Inferior parietal cortex (tissue), 1 donor: ENCODE measurements around the gene EEF1E1.

Experiments
- DNase-seq: peaks from one replicate; pipeline ENCODE4 v3.0.0-alpha.2; 2016; ENCODE audit errors: extremely low spot score

EEF1E1 gene

GRCh38 chr6:8102122-8102958 is at the start of gene EEF1E1:
TSS of gene EEF1E1 (minus strand) at chr6:8102548. CDS start at chr6:8102521, 27 bp downstream.
- DNase-seq = peak; percentile 94

- no peak for DNase-seq
Measured at GRCh38 chr6:8149350-8149749, 47.0 kb upstream of the EEF1E1 start.

- no peak for DNase-seq
Measured at GRCh38 chr6:8143945-8144344, 41.6 kb upstream of the EEF1E1 start.

GRCh38 chr6:8139451-8139850 is 37.1 kb upstream of the EEF1E1 start:
- DNase-seq = no peak

- DNase-seq = no peak
Measured at GRCh38 chr6:8137529-8137939, 35.2 kb upstream of the EEF1E1 start.

- DNase-seq = no peak
Measured at GRCh38 chr6:8135276-8135675, 32.9 kb upstream of the EEF1E1 start.

- no peak for DNase-seq
Measured at GRCh38 chr6:8132130-8132529, 29.8 kb upstream of the EEF1E1 start.

GRCh38 chr6:8131265-8131897 is 29.0 kb upstream of the EEF1E1 start:
- DNase-seq = peak; percentile 86

GRCh38 chr6:8130399-8130798 is 28.1 kb upstream of the EEF1E1 start:
- no peak for DNase-seq

GRCh38 chr6:8123236-8123635 is 20.9 kb upstream of the EEF1E1 start:
- DNase-seq = no peak

- DNase-seq = no peak
Measured at GRCh38 chr6:8114956-8115355, 12.6 kb upstream of the EEF1E1 start.

GRCh38 chr6:8113131-8113654 is 10.8 kb upstream of the EEF1E1 start:
- DNase-seq = no peak

GRCh38 chr6:8110725-8111124 is 8.4 kb upstream of the EEF1E1 start:
- no peak for DNase-seq

GRCh38 chr6:8110117-8110721 is 7.9 kb upstream of the EEF1E1 start:
- no peak for DNase-seq

GRCh38 chr6:8108759-8109539 is 6.6 kb upstream of the EEF1E1 start:
- no peak for DNase-seq

- DNase-seq = no peak
Measured at GRCh38 chr6:8108031-8108660, 5.8 kb upstream of the EEF1E1 start.

GRCh38 chr6:8105791-8106190 is 3.4 kb upstream of the EEF1E1 start:
- DNase-seq = no peak

GRCh38 chr6:8103726-8104125 is 1.4 kb upstream of the EEF1E1 start:
- DNase-seq = no peak

GRCh38 chr6:8100159-8100854 is 2.0 kb downstream of the EEF1E1 start:
- DNase-seq = no peak

- no peak for DNase-seq
Measured at GRCh38 chr6:8090650-8091049, 11.7 kb downstream of the EEF1E1 start.

- DNase-seq = no peak
Measured at GRCh38 chr6:8088886-8089285, 13.5 kb downstream of the EEF1E1 start.
